Endothelial cell of umbilical vein (primary cell): Measurements from ENCODE around the gene RFNG. TPM values are rescaled to one million over a fixed set of nuclear protein-coding genes. Genes with fewer than 3 reads are reported as not detected.

Source experiments
- BruUV-seq: library from RNA; stranded (reverse); fragments of 400-500 nt; replicated peaks from 2 replicates; lab custom pipeline; 2021; lab: Mats Ljungman, UMichigan
- CTCF ChIA-PET: fragments of 300-600, 350-600 bp; sonication (Branson Sonifier 250); formaldehyde crosslinking; loops from one replicate; lab custom pipeline; 2021; ENCODE audit warnings: antibody characterized with exemption, inconsistent platforms; lab: Charles Lee
- POLR2A ChIA-PET: fragments of 300-600, 350-600 bp; sonication (Branson Sonifier 250); formaldehyde crosslinking; loops from one replicate; lab custom pipeline; 2021; ENCODE audit warnings: antibody characterized with exemption, inconsistent platforms; lab: Charles Lee
- DNase-seq: peaks from one replicate; pipeline ENCODE4 v3.0.0-alpha.2; 2011; ENCODE audit warnings: low read depth, low spot score
- FAIRE-seq: peaks from 2 replicates; lab custom pipeline; 2011; peaks lifted over from hg19 to GRCh38; lab: Jason Lieb, UNC
- H2AFZ ChIP-seq: 2 replicates; pipeline ENCODE4 v1.6.0; 2012; ENCODE audit warnings: low read depth, low read length, control low read depth, inconsistent platforms
- H3K27ac ChIP-seq: 2 replicates; pipeline ENCODE4 v1.5.1; 2011; ENCODE audit warnings: low read depth, mild to moderate bottlenecking, control low read depth, low read length, moderate library complexity; ENCODE audit not compliant: insufficient read depth
- H3K27me3 ChIP-seq, 2 experiments: 2 replicates each; pipeline versions ENCODE4 v1.6.0 to v1.6.1; 2011; ENCODE audit warnings: low read length in 2 of 2, mixed read lengths in 1 of 2; ENCODE audit not compliant: control insufficient read depth in 2 of 2, insufficient read depth in 2 of 2
- H3K36me3 ChIP-seq, 2 experiments: 2 replicates in 1 of 2; 3 replicates in 1 of 2; pipeline ENCODE4 v1.5.1; 2011; ENCODE audit warnings: low read length in 2 of 2, mild to moderate bottlenecking in 1 of 2, moderate library complexity in 1 of 2; ENCODE audit not compliant: control insufficient read depth in 2 of 2, insufficient read depth in 2 of 2; ENCODE audit errors: extremely low read depth in 1 of 2
- H3K4me1 ChIP-seq: 3 replicates; pipeline ENCODE4 v1.5.1; 2011; ENCODE audit warnings: mild to moderate bottlenecking, low read length; ENCODE audit not compliant: control insufficient read depth, insufficient read depth; ENCODE audit errors: extremely low read depth
- H3K4me2 ChIP-seq: 2 replicates; pipeline ENCODE4 v1.6.1; 2011; ENCODE audit warnings: low read length, control low read depth, mixed read lengths; ENCODE audit not compliant: insufficient read depth
- H3K4me3 ChIP-seq, 3 experiments: fragments of 200-600 bp in 1 of 3; sonication (generic), shearing (Covaris generic) in 1 of 3; replicated peaks in 1 of 3; 2 replicates each; pipeline ENCODE4 v1.5.1; 2011 to 2016; ENCODE audit warnings: control low read depth in 3 of 3, low read length in 3 of 3, mild to moderate bottlenecking in 2 of 3, inconsistent platforms in 1 of 3, low read depth in 1 of 3, moderate library complexity in 1 of 3; ENCODE audit not compliant: insufficient read depth in 1 of 3
- H3K79me2 ChIP-seq: 2 replicates; pipeline ENCODE4 v1.6.0; 2012; ENCODE audit warnings: low read length, inconsistent platforms; ENCODE audit not compliant: control insufficient read depth, insufficient read depth
- H3K9ac ChIP-seq: replicated peaks from 2 replicates; pipeline ENCODE3; 2011; ENCODE audit warnings: low read length, control low read depth; ENCODE audit not compliant: insufficient read depth; ENCODE audit errors: extremely low read depth
- H3K9me1 ChIP-seq: replicated peaks from 3 replicates; pipeline ENCODE4 v1.6.0; 2011; ENCODE audit warnings: mild to moderate bottlenecking, low read length; ENCODE audit not compliant: control insufficient read depth, insufficient read depth; ENCODE audit errors: extremely low read depth
- H3K9me3 ChIP-seq: replicated peaks from 2 replicates; pipeline ENCODE4 v1.5.1; 2012; ENCODE audit warnings: low read length, inconsistent platforms; ENCODE audit not compliant: control insufficient read depth, insufficient read depth
- H4K20me1 ChIP-seq: replicated peaks from 2 replicates; pipeline ENCODE3; 2011; ENCODE audit warnings: mild to moderate bottlenecking, low read length; ENCODE audit not compliant: control insufficient read depth, insufficient read depth; ENCODE audit errors: extremely low read depth
- CTCF ChIP-seq, 2 donors: IDR thresholded peaks; 1 replicate in 1 of 2; 2 replicates in 1 of 2; pipeline ENCODE4 v1.5.1; 2011; ENCODE audit warnings: low read length in 2 of 2, mild to moderate bottlenecking in 2 of 2, moderate library complexity in 2 of 2, control low read depth in 1 of 2, inconsistent platforms in 1 of 2, low read depth in 1 of 2; ENCODE audit not compliant: insufficient read depth in 1 of 2; ENCODE audit errors: extremely low read depth in 1 of 2
- EZH2 ChIP-seq: IDR thresholded peaks from 2 replicates; pipeline ENCODE4 v1.6.1; 2012; ENCODE audit warnings: borderline replicate concordance, low read depth, mild to moderate bottlenecking, moderate library complexity, low read length, inconsistent platforms; ENCODE audit not compliant: severe bottlenecking
- FOS ChIP-seq: IDR thresholded peaks from 2 replicates; pipeline ENCODE4 v1.6.1; 2011; ENCODE audit warnings: mild to moderate bottlenecking, low read length, moderate library complexity, borderline replicate concordance; ENCODE audit not compliant: insufficient read depth
- GATA2 ChIP-seq: IDR thresholded peaks from 2 replicates; pipeline ENCODE4 v1.7.0; 2011; ENCODE audit warnings: low read depth, mild to moderate bottlenecking, moderate library complexity, mixed read lengths, low read length; ENCODE audit not compliant: insufficient read length, insufficient read depth
- JUN ChIP-seq: IDR thresholded peaks from 2 replicates; pipeline ENCODE4 v1.6.1; 2011; ENCODE audit warnings: borderline replicate concordance, low read depth; ENCODE audit not compliant: insufficient read length, insufficient read depth
- MAX ChIP-seq: IDR thresholded peaks from 2 replicates; pipeline ENCODE4 v1.6.1; 2011; ENCODE audit not compliant: insufficient read depth, insufficient read length
- MYC ChIP-seq: IDR thresholded peaks from one replicate; pipeline ENCODE4 v1.6.1; 2011; ENCODE audit warnings: mild to moderate bottlenecking, low read depth, low read length
- POLR2A ChIP-seq: IDR thresholded peaks from 2 replicates; pipeline ENCODE4 v1.6.1; 2012; ENCODE audit warnings: low read depth, mild to moderate bottlenecking, control low read depth, low read length
- POLR2AphosphoS5 ChIP-seq: IDR thresholded peaks from 2 replicates; pipeline ENCODE4 v1.6.1; 2012; ENCODE audit warnings: low read depth, mild to moderate bottlenecking, control low read depth, low read length, moderate library complexity; ENCODE audit not compliant: insufficient read depth
- dilution Hi-C: fragments of 300-500 bp; cut with MboI; formaldehyde crosslinking; loops from one replicate; pipeline ENCODE4 v1.15.0; 2019; ENCODE audit warnings: low sequenced_read_pairs; ENCODE audit not compliant: extremely low pct_ligation_motif_present
- intact Hi-C: fragments of 100-400 bp; cut with micrococcal nuclease; formaldehyde crosslinking; loops from one replicate; pipeline ENCODE4 v1.10.0; 2022
- polyA plus RNA-seq, 4 experiments: library from polyadenylated mRNA; depleted of rRNA in 3 of 4; stranded (reverse) in 3 of 4; unstranded in 1 of 4; fragments of >200 nt; gene quantifications; 2 replicates each; pipeline versions ENCODE4 v1.2.1 to v1.2.3, GENCODE V29; 2011 to 2012; ENCODE audit warnings: missing spikeins in 1 of 4
- total RNA-seq: library from RNA; stranded (reverse); gene quantifications from 2 replicates; pipeline ENCODE4 v1.2.3, GENCODE V29; 2021

The RFNG gene
- total and polyA plus RNA-seq, 2 donors (not counting 3 experiments of a cell fraction or from before 2014, with no cell fraction given): 33.7 to 40.0 TPM

- Histone ChIP-seq H3K27me3 (no peaks in the 10 kb centered on the region), H3K4me3 (no peak overlapping the region), H4K20me1 (no peaks in the 10 kb centered on the region), H3K9me1 (no peaks in the 10 kb centered on the region), H3K79me2 (peaks cover 3% of the 10 kb centered on the region), H3K4me1 (peaks cover 8% of the 10 kb centered on the region), H3K9me3 (no peaks in the 10 kb centered on the region), H3K27ac (no peak overlapping the region), H3K4me2 (no peak overlapping the region), H3K36me3 (peaks cover 0 to 7% of the 10 kb centered on the region in 2 experiments), H3K9ac (no peak overlapping the region), H2AFZ (no peak overlapping the region)
- no TSS peak for BruUV-seq
- FAIRE-seq (no peak), DNase-seq (no peak)
- intact Hi-C loops (no loop called here), dilution Hi-C loops (no loop called here)
- ChIA-PET POLR2A (no interaction called here), CTCF (interaction anchor here (0.8 kb wide), 1 partner anchor 10 kb away, joined by 4 read pairs; the partner anchor contains the start of gene DCXR)
- TF ChIP-seq FOS (no peak), EZH2 (no peak), POLR2AphosphoS5 (no peak), GATA2 (no peak), MAX (no peak), CTCF (IDR thresholded peaks at IDR 0.05; ENCODE audit: extremely low read depth in 1 of 2, insufficient read depth in 1 of 2, low read depth in 1 of 2, low read length in 2 of 2) (no peak), MYC (no peak), POLR2A (no peak), JUN (no peak)
These were observed 4.2 kb downstream of the RFNG start for GRCh38 chr17:82047379-82047778.
